Gastrocnemius medialis (tissue), 4 donors: Measurements from ENCODE around the gene ATP2C2.

Experiments
- POLR2A ChIP-seq, 2 donors: fragments of 450-650 bp; IDR thresholded peaks; one replicate each; pipeline ENCODE4 v1.6.1; 2017; ENCODE audit warnings: antibody characterized with exemption in 2 of 2, mild to moderate bottlenecking in 2 of 2, moderate library complexity in 2 of 2
- TF ChIP-seq, protein P1 (sequence below), 5 experiments: fragments of 450-650 bp in 3 of 5; fragments of 200-600 bp in 2 of 5; sonication (generic) in 2 of 5; IDR thresholded peaks in 4 of 5; conservative IDR thresholded peaks in 1 of 5; 1 replicate in 4 of 5; 2 replicates in 1 of 5; pipeline ENCODE4 v1.5.1; 2016 to 2019; ENCODE audit warnings: antibody characterized with exemption in 5 of 5, mild to moderate bottlenecking in 3 of 5, moderate library complexity in 3 of 5

DNA sequence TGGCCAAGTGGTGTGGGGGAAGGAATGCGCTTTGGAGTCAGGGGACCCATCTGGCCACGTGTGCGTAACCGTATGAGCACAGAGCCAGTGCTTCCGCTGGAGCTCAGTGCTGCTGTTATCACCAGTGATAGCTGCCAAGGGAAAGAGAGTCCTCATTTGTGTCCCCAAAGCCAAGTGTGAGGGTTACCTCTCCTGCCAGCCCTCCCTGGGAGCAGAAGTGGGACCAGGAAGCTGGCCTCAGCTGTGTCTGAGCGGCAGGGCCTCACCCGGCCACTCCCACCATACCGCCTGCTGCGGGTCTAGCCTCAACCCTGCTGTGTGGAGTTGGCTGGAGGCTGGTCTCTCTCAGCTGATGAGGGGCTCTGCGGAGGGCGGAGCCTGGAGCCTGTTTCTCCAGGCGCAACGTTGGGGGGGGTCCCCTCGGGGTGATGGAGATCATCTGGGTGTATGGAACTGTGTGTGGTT, 91.6 kb downstream of the ATP2C2 start:
- TF ChIP-seq, protein P1, sequence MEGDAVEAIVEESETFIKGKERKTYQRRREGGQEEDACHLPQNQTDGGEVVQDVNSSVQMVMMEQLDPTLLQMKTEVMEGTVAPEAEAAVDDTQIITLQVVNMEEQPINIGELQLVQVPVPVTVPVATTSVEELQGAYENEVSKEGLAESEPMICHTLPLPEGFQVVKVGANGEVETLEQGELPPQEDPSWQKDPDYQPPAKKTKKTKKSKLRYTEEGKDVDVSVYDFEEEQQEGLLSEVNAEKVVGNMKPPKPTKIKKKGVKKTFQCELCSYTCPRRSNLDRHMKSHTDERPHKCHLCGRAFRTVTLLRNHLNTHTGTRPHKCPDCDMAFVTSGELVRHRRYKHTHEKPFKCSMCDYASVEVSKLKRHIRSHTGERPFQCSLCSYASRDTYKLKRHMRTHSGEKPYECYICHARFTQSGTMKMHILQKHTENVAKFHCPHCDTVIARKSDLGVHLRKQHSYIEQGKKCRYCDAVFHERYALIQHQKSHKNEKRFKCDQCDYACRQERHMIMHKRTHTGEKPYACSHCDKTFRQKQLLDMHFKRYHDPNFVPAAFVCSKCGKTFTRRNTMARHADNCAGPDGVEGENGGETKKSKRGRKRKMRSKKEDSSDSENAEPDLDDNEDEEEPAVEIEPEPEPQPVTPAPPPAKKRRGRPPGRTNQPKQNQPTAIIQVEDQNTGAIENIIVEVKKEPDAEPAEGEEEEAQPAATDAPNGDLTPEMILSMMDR (IDR thresholded peaks at IDR 0.05 in 4 of 5, conservative IDR thresholded peaks at IDR 0.05 in 1 of 5): no peak
- TF ChIP-seq POLR2A (IDR thresholded peaks at IDR 0.05): no peak
